Neural crest cell (in vitro differentiated cells): ENCODE results near the gene JARID2. TPM values are rescaled to one million over a fixed set of nuclear protein-coding genes. Genes with fewer than 3 reads are reported as not detected.

Experiments
- DNase-seq: peaks from one replicate; pipeline ENCODE4 v3.0.0; 2021; ENCODE audit warnings: low read depth, mixed read lengths, low spot score
- H3K27ac Mint-ChIP-seq: one replicate; pipeline ENCODE4 v1.8.0; 2021; ENCODE audit warnings: mild to moderate bottlenecking, mixed read lengths; ENCODE audit not compliant: unreplicated experiment
- H3K27me3 Mint-ChIP-seq: 2 replicates; pipeline ENCODE4 v1.8.0; 2021; ENCODE audit warnings: low read depth, mild to moderate bottlenecking, mixed read lengths
- H3K36me3 Mint-ChIP-seq: 2 replicates; pipeline ENCODE4 v1.8.0; 2021; ENCODE audit warnings: low read depth, mild to moderate bottlenecking, mixed read lengths
- H3K4me1 Mint-ChIP-seq: 2 replicates; pipeline ENCODE4 v1.8.0; 2021; ENCODE audit warnings: mixed read lengths
- H3K4me3 Mint-ChIP-seq: one replicate; pipeline ENCODE4 v1.8.0; 2021; ENCODE audit warnings: mild to moderate bottlenecking, mixed read lengths
- H3K9me3 Mint-ChIP-seq: 2 replicates; pipeline ENCODE4 v1.8.0; 2021; ENCODE audit warnings: mixed read lengths
- CTCF ChIP-seq: fragments of 200-600 bp; sonication (generic); conservative IDR thresholded peaks from 2 replicates; pipeline ENCODE4 v1.5.0; 2021; ENCODE audit warnings: antibody characterized with exemption, mild to moderate bottlenecking
- total RNA-seq: library from RNA; stranded (reverse); gene quantifications from 2 replicates; pipeline ENCODE4 v1.2.1, GENCODE V29; 2021

The JARID2 gene
- total RNA-seq, 1 donor from 2014 or later, result 33.9 TPM

GRCh38 chr6:15461127-15461944, 215.5 kb downstream of the JARID2 start:
- no peaks in the 10 kb centered on the region for H3K9me3 Mint-ChIP-seq
- H3K27me3 Mint-ChIP-seq, result no peaks in the 10 kb centered on the region
- peaks cover 34% of the 10 kb centered on the region for H3K4me1 Mint-ChIP-seq
- no peak for TF ChIP-seq CTCF
- H3K27ac Mint-ChIP-seq, result no peak overlapping the region
- no peak overlapping the region for H3K4me3 Mint-ChIP-seq
- H3K36me3 Mint-ChIP-seq, result peaks cover 3% of the 10 kb centered on the region
- DNase-seq, result no peak

GRCh38 chr6:15462256-15462655, 216.4 kb downstream of the JARID2 start:
- Mint-ChIP-seq H3K4me1 (peaks cover 33% of the 10 kb centered on the region), H3K36me3 (peaks cover 5% of the 10 kb centered on the region), H3K4me3 (no peak overlapping the region), H3K9me3 (no peaks in the 10 kb centered on the region), H3K27ac (no peak overlapping the region), H3K27me3 (no peaks in the 10 kb centered on the region)
- no peak for DNase-seq
- no peak for TF ChIP-seq CTCF

- Mint-ChIP-seq H3K9me3 (no peaks in the 10 kb centered on the region), H3K27ac (no peak overlapping the region), H3K4me1 (peaks cover 27% of the 10 kb centered on the region), H3K4me3 (no peak overlapping the region), H3K36me3 (peaks cover 5% of the 10 kb centered on the region), H3K27me3 (no peaks in the 10 kb centered on the region)
- no peak for TF ChIP-seq CTCF
- DNase-seq, result no peak
Observed at GRCh38 chr6:15462717-15463525, 217.1 kb downstream of the JARID2 start.

- Mint-ChIP-seq H3K9me3 (peaks cover 3% of the 10 kb centered on the region), H3K27ac (no peak overlapping the region), H3K4me1 (peaks cover 15% of the 10 kb centered on the region), H3K4me3 (no peak overlapping the region), H3K36me3 (peaks cover 14% of the 10 kb centered on the region), H3K27me3 (no peaks in the 10 kb centered on the region)
- peak; percentile 60 for TF ChIP-seq CTCF
- no peak for DNase-seq
Observed at GRCh38 chr6:15464211-15464725, 218.4 kb downstream of the JARID2 start.

GRCh38 chr6:15465212-15465611, 219.3 kb downstream of the JARID2 start:
- H3K27ac Mint-ChIP-seq, result no peak overlapping the region
- H3K4me1 Mint-ChIP-seq, result peaks cover 6% of the 10 kb centered on the region
- DNase-seq, result no peak
- peaks cover 14% of the 10 kb centered on the region for H3K36me3 Mint-ChIP-seq
- TF ChIP-seq CTCF, result no peak
- H3K27me3 Mint-ChIP-seq, result no peaks in the 10 kb centered on the region
- no peak overlapping the region for H3K4me3 Mint-ChIP-seq
- H3K9me3 Mint-ChIP-seq, result peaks cover 3% of the 10 kb centered on the region
